H1 (cell line): ENCODE data around the gene CDH12. TPM values are rescaled to one million over a fixed set of nuclear protein-coding genes. Genes with fewer than 3 reads are reported as not detected.

ENCODE experiments used
- CTCF ChIA-PET: fragments of 300-600 bp; sonication (Branson Sonifier 250); formaldehyde crosslinking; loops from one replicate; lab custom pipeline; 2021; ENCODE audit not compliant: partially characterized antibody; lab: Charles Lee
- POLR2A ChIA-PET: fragments of 300-600 bp; sonication (Branson Sonifier 250); formaldehyde crosslinking; loops from one replicate; lab custom pipeline; 2021; ENCODE audit warnings: inconsistent platforms; ENCODE audit not compliant: partially characterized antibody; lab: Charles Lee
- DNase-seq, 2 experiments: peaks; one replicate each; pipeline versions ENCODE4 v3.0.0 to v3.0.0-alpha.2; 2010 to 2022; ENCODE audit warnings: low spot score in 2 of 2, low read depth in 1 of 2, mixed read lengths in 1 of 2
- FAIRE-seq: peaks from 2 replicates; lab custom pipeline; 2011; peaks lifted over from hg19 to GRCh38; lab: Jason Lieb, UNC
- H2AFZ ChIP-seq: 2 replicates; pipeline ENCODE4 v1.8.1; 2012; ENCODE audit warnings: low read length, inconsistent platforms
- H2AK5ac ChIP-seq: 2 replicates; pipeline ENCODE4 v1.6.1; 2013; ENCODE audit warnings: low read depth, low read length
- H2BK120ac ChIP-seq: replicated peaks from 2 replicates; pipeline ENCODE3; 2013; ENCODE audit warnings: low read depth, low read length, inconsistent platforms
- H2BK12ac ChIP-seq: 2 replicates; pipeline ENCODE4 v1.6.1; 2013; ENCODE audit warnings: low read depth, low read length
- H2BK15ac ChIP-seq: 2 replicates; pipeline ENCODE4 v1.6.1; 2013; ENCODE audit warnings: low read length
- H2BK20ac ChIP-seq: 2 replicates; pipeline ENCODE4 v1.6.1; 2013; ENCODE audit warnings: low read length
- H2BK5ac ChIP-seq: 2 replicates; pipeline ENCODE4 v1.6.1; 2013; ENCODE audit warnings: low read depth, low read length
- H3K14ac ChIP-seq: 2 replicates; pipeline ENCODE4 v1.6.1; 2013; ENCODE audit warnings: inconsistent platforms; ENCODE audit not compliant: insufficient read length
- H3K18ac ChIP-seq: 2 replicates; pipeline ENCODE4 v1.6.1; 2013; ENCODE audit warnings: low read length; ENCODE audit errors: extremely low read depth
- H3K23ac ChIP-seq: 2 replicates; pipeline ENCODE4 v1.6.1; 2013; ENCODE audit warnings: inconsistent platforms; ENCODE audit not compliant: insufficient read length
- H3K23me2 ChIP-seq: 2 replicates; pipeline ENCODE4 v1.6.1; 2013; ENCODE audit warnings: low read depth, low read length
- H3K27ac ChIP-seq: 2 replicates; pipeline ENCODE4 v1.6.1; 2011; ENCODE audit warnings: low read depth, low read length, inconsistent platforms
- H3K27me3 ChIP-seq, 4 experiments: replicated peaks in 1 of 4; 1 replicate in 1 of 4; 2 replicates in 3 of 4; pipeline versions ENCODE4 v1.6.1 to v1.8.1; 2011 to 2013; ENCODE audit warnings: low read length in 3 of 4, mild to moderate bottlenecking in 3 of 4, inconsistent platforms in 2 of 4, mixed read lengths in 2 of 4, moderate library complexity in 1 of 4; ENCODE audit not compliant: control insufficient read depth in 3 of 4, insufficient read depth in 3 of 4; ENCODE audit errors: extremely low read depth in 1 of 4
- H3K36me3 ChIP-seq, 4 experiments: 2 replicates each; pipeline versions ENCODE4 v1.6.1 to v1.8.1; 2011 to 2013; ENCODE audit warnings: mild to moderate bottlenecking in 4 of 4, low read length in 3 of 4, moderate library complexity in 2 of 4, control low read depth in 1 of 4, inconsistent platforms in 1 of 4; ENCODE audit not compliant: insufficient read depth in 4 of 4, control insufficient read depth in 2 of 4
- H3K4ac ChIP-seq: replicated peaks from 2 replicates; pipeline ENCODE3; 2013; ENCODE audit warnings: low read length, low read depth, mixed read lengths, inconsistent platforms; ENCODE audit not compliant: insufficient read length
- H3K4me1 ChIP-seq, 4 experiments: replicated peaks in 1 of 4; 1 replicate in 1 of 4; 2 replicates in 3 of 4; pipeline versions ENCODE4 v1.6.1 to v1.8.1; 2011 to 2013; ENCODE audit warnings: low read length in 3 of 4, inconsistent platforms in 2 of 4, mixed read lengths in 1 of 4; ENCODE audit not compliant: insufficient read depth in 4 of 4, control insufficient read depth in 3 of 4
- H3K4me2 ChIP-seq, 2 experiments: 2 replicates each; pipeline versions ENCODE4 v1.6.1 to v1.8.1; 2011 to 2013; ENCODE audit warnings: low read depth in 2 of 2, low read length in 2 of 2, control low read depth in 1 of 2, inconsistent platforms in 1 of 2, mild to moderate bottlenecking in 1 of 2; ENCODE audit not compliant: insufficient read depth in 1 of 2
- H3K4me3 ChIP-seq, 4 experiments: fragments of 200-600, 300-600 bp in 1 of 4; sonication (generic), shearing (Covaris generic), sonication (Bioruptor Twin) in 1 of 4; 2 replicates each; pipeline versions ENCODE4 v1.5.1 to v1.8.1; 2011 to 2016; ENCODE audit warnings: low read length in 4 of 4, low read depth in 3 of 4, control low read depth in 2 of 4, inconsistent platforms in 2 of 4, mild to moderate bottlenecking in 2 of 4, mixed read lengths in 1 of 4, moderate library complexity in 1 of 4; ENCODE audit not compliant: insufficient read depth in 2 of 4; ENCODE audit errors: extremely low read depth in 1 of 4
- H3K56ac ChIP-seq: replicated peaks from 2 replicates; pipeline ENCODE3; 2013; ENCODE audit warnings: low read depth, mild to moderate bottlenecking, mixed read lengths, low read length, inconsistent platforms; ENCODE audit not compliant: insufficient read length
- H3K79me1 ChIP-seq: 2 replicates; pipeline ENCODE4 v1.6.1; 2013; ENCODE audit warnings: low read depth, low read length, control low read depth
- H3K79me2 ChIP-seq, 2 experiments: 2 replicates each; pipeline versions ENCODE4 v1.6.1 to v1.8.1; 2012 to 2013; ENCODE audit warnings: low read length in 2 of 2, mild to moderate bottlenecking in 2 of 2, inconsistent platforms in 1 of 2; ENCODE audit not compliant: insufficient read depth in 2 of 2, control insufficient read depth in 1 of 2
- H3K9ac ChIP-seq, 4 experiments: replicated peaks in 1 of 4; 1 replicate in 1 of 4; 2 replicates in 3 of 4; pipeline versions ENCODE4 v1.6.1 to v1.8.1; 2011 to 2013; ENCODE audit warnings: low read depth in 3 of 4, low read length in 3 of 4, control low read depth in 2 of 4, mild to moderate bottlenecking in 2 of 4, moderate library complexity in 2 of 4, inconsistent platforms in 1 of 4; ENCODE audit errors: extremely low read depth in 1 of 4
- H3K9me3 ChIP-seq, 2 experiments: 2 replicates each; pipeline versions ENCODE4 v1.6.1 to v1.8.1; 2012 to 2013; ENCODE audit warnings: mild to moderate bottlenecking in 2 of 2, moderate library complexity in 2 of 2, control low read depth in 1 of 2, inconsistent platforms in 1 of 2, low read depth in 1 of 2, low read length in 1 of 2, mixed read lengths in 1 of 2; ENCODE audit not compliant: insufficient read depth in 2 of 2
- H4K20me1 ChIP-seq, 2 experiments: replicated peaks in 1 of 2; 2 replicates each; pipeline versions ENCODE3 to v1.8.1; 2011 to 2013; ENCODE audit warnings: inconsistent platforms in 2 of 2, low read length in 2 of 2, mild to moderate bottlenecking in 1 of 2; ENCODE audit not compliant: insufficient read depth in 2 of 2, control insufficient read depth in 1 of 2
- H4K5ac ChIP-seq: 2 replicates; pipeline ENCODE4 v1.6.1; 2013; ENCODE audit warnings: low read length, low read depth, mixed read lengths, inconsistent platforms; ENCODE audit not compliant: insufficient read length
- H4K8ac ChIP-seq: 2 replicates; pipeline ENCODE4 v1.8.0; 2013; ENCODE audit warnings: mild to moderate bottlenecking, moderate library complexity, low read length, inconsistent platforms; ENCODE audit not compliant: insufficient read depth; ENCODE audit errors: extremely low read depth
- H4K91ac ChIP-seq: replicated peaks from 2 replicates; pipeline ENCODE3; 2013; ENCODE audit warnings: low read length, mixed read lengths, inconsistent platforms; ENCODE audit not compliant: insufficient read length
- JUND ChIP-seq: IDR thresholded peaks from 2 replicates; pipeline ENCODE4 v1.6.1; 2011; ENCODE audit warnings: mild to moderate bottlenecking, improper control_type of control experiment, low read length
- PHF8 ChIP-seq: fragments of 200-600 bp; sonication (generic); conservative IDR thresholded peaks from 2 replicates; pipeline ENCODE4 v1.7.1; 2012; ENCODE audit warnings: low read depth, mild to moderate bottlenecking, inconsistent platforms, low read length, moderate library complexity
- POU5F1 ChIP-seq: IDR thresholded peaks from 2 replicates; pipeline ENCODE4 v1.6.1; 2011; ENCODE audit warnings: low read depth, mild to moderate bottlenecking, low read length, moderate library complexity
- RNF2 ChIP-seq: fragments of 200-900, 300-1000 bp; sonication (generic); IDR thresholded peaks from 2 replicates; pipeline ENCODE4 v1.7.1; 2016; ENCODE audit warnings: borderline replicate concordance, low read depth, mild to moderate bottlenecking, antibody characterized with exemption, low read length; ENCODE audit not compliant: poor library complexity, severe bottlenecking; ENCODE audit errors: missing control alignments
- SIN3A ChIP-seq, 2 experiments: IDR thresholded peaks in 1 of 2; conservative IDR thresholded peaks in 1 of 2; 2 replicates each; pipeline ENCODE4 v1.6.1; 2011 to 2012; ENCODE audit warnings: low read length in 2 of 2, improper control_type of control experiment in 1 of 2, low read depth in 1 of 2, mild to moderate bottlenecking in 1 of 2
- YY1 ChIP-seq: IDR thresholded peaks from 2 replicates; pipeline ENCODE4 v1.6.1; 2011; ENCODE audit warnings: low read depth, mild to moderate bottlenecking, low read length
- WGBS, 2 experiments: shearing (Covaris generic) in 1 of 2; methylation state at CpG; one replicate each; pipeline versions ENCODE4 v1.1.6 to v1.1.7; 2013 to 2015; ENCODE audit warnings: low lambda C conversion rate in 2 of 2, mixed read lengths in 2 of 2, inconsistent platforms in 1 of 2, low coverage in 1 of 2, missing lambda C conversion rate in 1 of 2; ENCODE audit not compliant: insufficient replicate concordance in 2 of 2, insufficient coverage in 1 of 2, insufficient read length in 1 of 2; ENCODE audit errors: extremely low coverage in 1 of 2, missing lambda C conversion rate in 1 of 2; 5-methylcytosine and 5-hydroxymethylcytosine counted together
- polyA plus RNA-seq, 7 experiments: library from polyadenylated mRNA; depleted of rRNA in 3 of 7; stranded (reverse) in 5 of 7; unstranded in 2 of 7; fragments of >200 nt in 5 of 7; fragments of 200-250 nt in 2 of 7; gene quantifications; 1 replicate in 5 of 7; 2 replicates in 1 of 7; 4 replicates in 1 of 7; pipeline versions ENCODE4 v1.2.1 to v1.2.3, GENCODE V29; 2011 to 2013; ENCODE audit warnings: missing spikeins in 2 of 7, mixed read lengths in 2 of 7
- total RNA-seq: library from RNA; stranded (reverse); fragmentation: NEBNext Ultra II Directional; extraction: Animal tissue kit (Norgen Biotek cat#: 25700); gene quantifications from 2 replicates; pipeline ENCODE4 v1.2.1, GENCODE V29; 2021
- TF ChIP-seq, protein P1 (sequence below): IDR thresholded peaks from 2 replicates; pipeline ENCODE4 v1.6.1; 2011; ENCODE audit warnings: low read length, improper control_type of control experiment

Gene CDH12
- total and polyA plus RNA-seq, 2 of the 8 experiments (the other 6 are each of a cell fraction or from before 2014, with no cell fraction given) = 0.03 TPM; not detected in 1

DNA sequence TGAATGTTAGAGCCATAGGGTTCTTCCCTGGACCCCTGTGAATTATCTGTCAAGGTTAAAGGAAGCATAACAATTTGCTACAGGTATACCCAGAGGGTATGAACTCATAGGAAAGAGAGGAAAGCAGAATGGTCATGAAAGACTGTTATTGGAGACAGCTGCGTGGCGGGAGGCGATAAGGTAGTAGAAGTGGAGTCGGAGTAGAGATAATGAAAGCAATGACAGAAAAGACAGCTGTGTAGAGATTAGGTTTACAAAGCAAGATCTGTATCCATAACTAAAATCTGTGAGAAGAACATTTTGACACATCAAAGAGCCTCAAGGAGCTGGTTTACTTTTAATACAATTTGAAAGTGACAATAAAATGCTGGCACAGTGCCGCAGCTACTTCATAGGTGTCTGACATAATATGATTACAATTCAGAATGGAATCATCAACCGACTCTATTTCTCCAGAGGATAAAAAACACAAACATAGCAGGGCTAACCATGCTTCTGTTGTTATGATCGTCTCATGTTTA, 603.9 kb downstream of the CDH12 start:
- no peak overlapping the region for H2BK15ac ChIP-seq
- H3K27ac ChIP-seq = no peak overlapping the region
- POLR2A ChIA-PET = no interaction called here
- no peaks in the 10 kb centered on the region for H3K23me2 ChIP-seq
- H3K4ac ChIP-seq = no peak overlapping the region
- no peak overlapping the region for H2BK5ac ChIP-seq
- H4K20me1 ChIP-seq = no peaks in the 10 kb centered on the region
- no peak overlapping the region for H2BK120ac ChIP-seq
- H3K4me3 ChIP-seq = no peak overlapping the region
- H2AK5ac ChIP-seq = no peak overlapping the region
- TF ChIP-seq SIN3A (conservative IDR thresholded peaks at IDR 0.05 in 1 of 2, IDR thresholded peaks at IDR 0.05 in 1 of 2; ENCODE audit: low read depth in 1 of 2, low read length in 2 of 2) (no peak), YY1 (no peak), PHF8 (no peak), RNF2 (no peak), POU5F1 (no peak), JUND (no peak)
- TF ChIP-seq, protein P1, sequence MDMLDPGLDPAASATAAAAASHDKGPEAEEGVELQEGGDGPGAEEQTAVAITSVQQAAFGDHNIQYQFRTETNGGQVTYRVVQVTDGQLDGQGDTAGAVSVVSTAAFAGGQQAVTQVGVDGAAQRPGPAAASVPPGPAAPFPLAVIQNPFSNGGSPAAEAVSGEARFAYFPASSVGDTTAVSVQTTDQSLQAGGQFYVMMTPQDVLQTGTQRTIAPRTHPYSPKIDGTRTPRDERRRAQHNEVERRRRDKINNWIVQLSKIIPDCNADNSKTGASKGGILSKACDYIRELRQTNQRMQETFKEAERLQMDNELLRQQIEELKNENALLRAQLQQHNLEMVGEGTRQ = no peak
- FAIRE-seq = no peak
- CTCF ChIA-PET = interaction anchor here (0.6 kb wide), 1 partner anchor 208 kb away, joined by 3 read pairs; no protein-coding TSS in a partner anchor
- H3K4me1 ChIP-seq = no peaks in the 10 kb centered on the region
- no peak overlapping the region for H2AFZ ChIP-seq
- 90 to 100% methylated on average over 1 to 7 of the region's 7 CpGs for WGBS, 2 experiments
- H4K91ac ChIP-seq = no peak overlapping the region
- DNase-seq = no peak
- no peak overlapping the region for H3K9ac ChIP-seq
- H3K4me2 ChIP-seq = no peak overlapping the region
- no peaks in the 10 kb centered on the region for H3K79me1 ChIP-seq
- H3K23ac ChIP-seq = no peak overlapping the region
- no peak overlapping the region for H3K18ac ChIP-seq
- no peak overlapping the region for H2BK20ac ChIP-seq
- H2BK12ac ChIP-seq = no peak overlapping the region
- no peaks in the 10 kb centered on the region for H3K27me3 ChIP-seq
- H3K79me2 ChIP-seq = no peaks in the 10 kb centered on the region
- H3K36me3 ChIP-seq = no peaks in the 10 kb centered on the region
- no peak overlapping the region for H4K8ac ChIP-seq
- no peaks in the 10 kb centered on the region for H3K9me3 ChIP-seq
- no peak overlapping the region for H4K5ac ChIP-seq
- no peak overlapping the region for H3K56ac ChIP-seq
- H3K14ac ChIP-seq = no peak overlapping the region
